SU-DHL-6 (cell line): ENCODE data around the gene PRR33.

Experiments used
- H2AFZ ChIP-seq: fragments of 200-600 bp; sonication (generic); 2 replicates; pipeline ENCODE4 v1.6.1; 2014; ENCODE audit warnings: low read depth, mild to moderate bottlenecking, moderate library complexity, mixed read lengths, antibody characterized with exemption, low read length; ENCODE audit not compliant: severe bottlenecking
- H3F3A ChIP-seq: fragments of 200-600 bp; shearing (Covaris generic); 2 replicates; pipeline ENCODE4 v1.6.0; 2016; ENCODE audit warnings: antibody characterized with exemption, mild to moderate bottlenecking; ENCODE audit not compliant: insufficient read depth
- H3K27ac ChIP-seq: fragments of 200-600 bp; sonication (generic); 2 replicates; pipeline ENCODE4 v1.5.1; 2016; ENCODE audit warnings: low read depth, mild to moderate bottlenecking, low read length, moderate library complexity, mixed read lengths
- H3K27me3 ChIP-seq: fragments of 200-600 bp; sonication (generic), shearing (Covaris generic); 2 replicates; pipeline ENCODE4 v1.6.0; 2014; ENCODE audit warnings: mild to moderate bottlenecking, low read length
- H3K36me3 ChIP-seq: fragments of 200-600 bp; sonication (generic); 2 replicates; pipeline ENCODE4 v1.6.1; 2014; ENCODE audit warnings: mild to moderate bottlenecking, low read length, mixed read lengths
- H3K4me2 ChIP-seq: fragments of 300-600, 200-600 bp; shearing (Covaris generic), sonication (generic); 2 replicates; pipeline ENCODE4 v1.6.0; 2014; ENCODE audit warnings: low read length, low read depth, mild to moderate bottlenecking; ENCODE audit not compliant: poor library complexity, severe bottlenecking
- H3K4me3 ChIP-seq: fragments of 200-600 bp; sonication (generic); 2 replicates; pipeline ENCODE4 v1.5.1; 2014; ENCODE audit warnings: antibody characterized with exemption, low read length, mild to moderate bottlenecking, mixed read lengths; ENCODE audit not compliant: insufficient read depth, poor library complexity, severe bottlenecking
- H3K79me2 ChIP-seq: fragments of 200-600 bp; sonication (generic); 2 replicates; pipeline ENCODE4 v1.6.1; 2014; ENCODE audit warnings: mild to moderate bottlenecking, low read length, moderate library complexity; ENCODE audit not compliant: insufficient read depth
- H3K9ac ChIP-seq: fragments of 200-600 bp; sonication (generic); 2 replicates; pipeline ENCODE4 v1.7.0; 2014; ENCODE audit warnings: mild to moderate bottlenecking, low read length
- H3K9me2 ChIP-seq: fragments of 200-600 bp; sonication (generic); replicated peaks from 2 replicates; pipeline ENCODE4 v1.6.1; 2014; ENCODE audit warnings: low read length; ENCODE audit not compliant: insufficient read depth
- H3K9me3 ChIP-seq: fragments of 200-600 bp; sonication (generic); 2 replicates; pipeline ENCODE4 v1.6.1; 2014; ENCODE audit warnings: low read length, mixed read lengths; ENCODE audit not compliant: insufficient read depth
- H4K20me1 ChIP-seq: fragments of 200-600 bp; sonication (generic); 2 replicates; pipeline ENCODE4 v1.6.1; 2014; ENCODE audit warnings: low read depth, mild to moderate bottlenecking, antibody characterized with exemption, low read length, moderate library complexity, mixed read lengths
- EZH2phosphoT487 ChIP-seq: fragments of 200-600 bp; sonication (generic), shearing (Covaris generic); conservative IDR thresholded peaks from 2 replicates; pipeline ENCODE4 v1.6.1; 2018; ENCODE audit warnings: mild to moderate bottlenecking, antibody characterized with exemption, low read length, moderate library complexity, mixed read lengths
- TF ChIP-seq, protein P1 (sequence below): fragments of 200-600 bp; sonication (generic); IDR thresholded peaks from one replicate; pipeline ENCODE4 v1.5.1; 2017; ENCODE audit warnings: antibody characterized with exemption, mild to moderate bottlenecking, low read length, moderate library complexity; ENCODE audit not compliant: insufficient read depth, poor library complexity, severe bottlenecking

The PRR33 gene

DNA sequence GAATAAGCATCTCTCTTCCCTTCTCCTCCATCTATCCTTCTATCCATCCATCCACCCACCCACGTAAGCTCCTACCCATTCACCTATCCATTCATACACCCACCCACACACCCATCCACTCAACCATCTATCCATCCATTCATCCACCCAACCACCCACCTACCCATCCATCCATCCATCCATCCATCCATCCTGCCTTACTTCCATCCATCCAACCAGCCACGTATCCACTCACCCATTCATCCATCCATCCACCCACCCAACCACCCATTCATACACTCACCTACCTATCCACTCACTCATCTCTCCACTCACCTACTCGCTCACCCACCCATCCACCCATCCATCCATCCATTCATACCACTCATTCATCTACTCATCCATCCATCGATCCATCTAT lies 41.0 kb upstream of the PRR33 start:
- Histone ChIP-seq H3K79me2 (no peaks in the 10 kb centered on the region), H3K27ac (no peak overlapping the region), H2AFZ (no peak overlapping the region), H3K27me3 (no peaks in the 10 kb centered on the region), H3K9ac (no peak overlapping the region), H3K36me3 (no peaks in the 10 kb centered on the region), H4K20me1 (no peaks in the 10 kb centered on the region), H3K4me2 (no peak overlapping the region), H3F3A (no peaks in the 10 kb centered on the region), H3K4me3 (no peak overlapping the region), H3K9me2 (no peaks in the 10 kb centered on the region), H3K9me3 (no peaks in the 10 kb centered on the region)
- no peak for TF ChIP-seq EZH2phosphoT487
- TF ChIP-seq, protein P1, sequence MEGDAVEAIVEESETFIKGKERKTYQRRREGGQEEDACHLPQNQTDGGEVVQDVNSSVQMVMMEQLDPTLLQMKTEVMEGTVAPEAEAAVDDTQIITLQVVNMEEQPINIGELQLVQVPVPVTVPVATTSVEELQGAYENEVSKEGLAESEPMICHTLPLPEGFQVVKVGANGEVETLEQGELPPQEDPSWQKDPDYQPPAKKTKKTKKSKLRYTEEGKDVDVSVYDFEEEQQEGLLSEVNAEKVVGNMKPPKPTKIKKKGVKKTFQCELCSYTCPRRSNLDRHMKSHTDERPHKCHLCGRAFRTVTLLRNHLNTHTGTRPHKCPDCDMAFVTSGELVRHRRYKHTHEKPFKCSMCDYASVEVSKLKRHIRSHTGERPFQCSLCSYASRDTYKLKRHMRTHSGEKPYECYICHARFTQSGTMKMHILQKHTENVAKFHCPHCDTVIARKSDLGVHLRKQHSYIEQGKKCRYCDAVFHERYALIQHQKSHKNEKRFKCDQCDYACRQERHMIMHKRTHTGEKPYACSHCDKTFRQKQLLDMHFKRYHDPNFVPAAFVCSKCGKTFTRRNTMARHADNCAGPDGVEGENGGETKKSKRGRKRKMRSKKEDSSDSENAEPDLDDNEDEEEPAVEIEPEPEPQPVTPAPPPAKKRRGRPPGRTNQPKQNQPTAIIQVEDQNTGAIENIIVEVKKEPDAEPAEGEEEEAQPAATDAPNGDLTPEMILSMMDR = no peak

DNA sequence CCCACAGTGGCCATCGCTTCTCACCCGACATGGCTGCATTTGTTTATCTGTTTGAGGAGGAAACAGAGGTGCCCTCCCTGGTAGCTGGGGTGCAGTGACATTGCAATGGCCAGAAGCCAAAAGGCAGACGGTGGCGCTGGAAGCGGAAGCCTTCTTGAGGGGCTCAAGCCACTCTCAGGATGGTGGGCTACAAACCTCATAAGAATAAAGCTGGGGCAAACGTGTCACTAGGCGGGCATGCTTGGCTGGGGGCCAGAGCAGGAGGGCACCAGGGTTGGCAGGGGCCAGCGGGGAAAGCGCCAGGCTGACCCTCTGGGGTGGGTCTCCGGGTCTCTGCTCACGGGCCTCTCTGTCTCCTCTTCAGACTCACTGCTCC lies 40.4 kb upstream of the PRR33 start:
- Histone ChIP-seq H3K4me3 (no peak overlapping the region), H3F3A (no peaks in the 10 kb centered on the region), H4K20me1 (no peaks in the 10 kb centered on the region), H3K9me3 (no peaks in the 10 kb centered on the region), H2AFZ (no peak overlapping the region), H3K27me3 (no peaks in the 10 kb centered on the region), H3K4me2 (no peak overlapping the region), H3K27ac (no peak overlapping the region), H3K79me2 (no peaks in the 10 kb centered on the region), H3K36me3 (no peaks in the 10 kb centered on the region), H3K9ac (no peak overlapping the region), H3K9me2 (no peaks in the 10 kb centered on the region)
- TF ChIP-seq EZH2phosphoT487 = no peak
- TF ChIP-seq, protein P1 = no peak

DNA sequence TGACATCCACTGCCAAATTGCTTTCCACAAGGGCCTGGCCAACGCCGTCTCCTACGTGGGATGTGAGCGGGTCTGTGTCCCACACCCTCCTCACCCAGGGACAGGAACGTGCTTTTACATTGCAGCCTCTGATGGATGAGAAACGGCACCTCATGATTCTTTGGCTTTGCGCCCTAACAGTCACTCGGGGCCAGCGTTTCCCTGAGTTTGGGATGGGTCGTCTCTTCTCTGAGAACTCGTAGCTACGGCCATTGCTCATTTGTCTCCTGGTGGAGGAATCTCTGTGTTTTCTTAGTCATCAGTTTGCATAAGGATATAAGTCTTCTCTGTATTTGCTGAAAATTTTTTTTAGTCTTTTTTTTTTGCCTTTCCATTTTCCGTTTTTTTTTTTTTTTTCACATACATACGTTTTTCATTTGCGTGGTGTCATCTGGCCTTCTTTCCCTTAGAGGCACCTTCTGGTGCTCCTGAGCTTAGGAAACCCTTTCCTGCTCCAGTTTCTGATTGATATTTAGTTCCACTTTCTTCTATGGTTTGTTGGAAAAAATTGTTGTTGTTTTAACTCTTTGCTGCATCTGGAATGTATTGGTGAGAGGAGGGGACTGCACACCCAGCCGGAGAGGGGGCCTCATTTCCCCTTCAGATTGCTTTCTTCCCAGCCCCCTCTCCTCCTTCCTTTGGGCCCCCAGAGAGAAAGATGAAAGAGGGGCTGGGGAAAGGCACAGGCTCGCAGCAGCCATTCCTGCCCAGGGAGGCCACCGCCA lies 39.8 kb upstream of the PRR33 start:
- Histone ChIP-seq H3K4me3 (no peak overlapping the region), H3K36me3 (no peaks in the 10 kb centered on the region), H3K9me2 (no peaks in the 10 kb centered on the region), H3K27me3 (no peaks in the 10 kb centered on the region), H4K20me1 (no peaks in the 10 kb centered on the region), H3K9ac (no peak overlapping the region), H3K79me2 (no peaks in the 10 kb centered on the region), H3K9me3 (no peaks in the 10 kb centered on the region), H2AFZ (no peak overlapping the region), H3K27ac (no peak overlapping the region), H3F3A (no peaks in the 10 kb centered on the region), H3K4me2 (no peak overlapping the region)
- no peak for TF ChIP-seq EZH2phosphoT487
- TF ChIP-seq, protein P1 = no peak

DNA sequence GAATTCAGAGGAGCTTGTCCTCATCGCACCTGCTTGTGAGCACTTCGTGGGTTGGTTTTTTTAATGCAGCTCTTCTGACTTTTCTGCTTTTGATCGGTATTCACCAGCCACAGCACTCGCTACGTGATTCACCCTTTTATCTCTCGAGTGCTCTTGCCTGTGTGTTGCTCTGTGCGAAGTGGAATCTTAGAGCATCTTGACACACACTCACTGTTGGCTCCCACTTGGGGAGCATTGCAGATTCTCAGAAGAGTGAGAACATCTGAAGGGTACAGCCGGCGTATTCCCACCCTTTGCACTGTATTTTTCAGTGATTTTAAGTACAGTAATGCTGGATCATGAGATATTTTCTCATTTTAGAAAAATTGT lies 38.8 kb upstream of the PRR33 start:
- Histone ChIP-seq H3K36me3 (no peaks in the 10 kb centered on the region), H3K9me2 (no peaks in the 10 kb centered on the region), H3K4me3 (no peak overlapping the region), H3K9ac (no peak overlapping the region), H3K9me3 (no peaks in the 10 kb centered on the region), H3F3A (no peaks in the 10 kb centered on the region), H4K20me1 (no peaks in the 10 kb centered on the region), H3K4me2 (no peak overlapping the region), H2AFZ (no peak overlapping the region), H3K27me3 (no peaks in the 10 kb centered on the region), H3K27ac (no peak overlapping the region), H3K79me2 (no peaks in the 10 kb centered on the region)
- TF ChIP-seq, protein P1 = no peak
- no peak for TF ChIP-seq EZH2phosphoT487
